ENCODE data around the gene S100PBP.

DNA sequence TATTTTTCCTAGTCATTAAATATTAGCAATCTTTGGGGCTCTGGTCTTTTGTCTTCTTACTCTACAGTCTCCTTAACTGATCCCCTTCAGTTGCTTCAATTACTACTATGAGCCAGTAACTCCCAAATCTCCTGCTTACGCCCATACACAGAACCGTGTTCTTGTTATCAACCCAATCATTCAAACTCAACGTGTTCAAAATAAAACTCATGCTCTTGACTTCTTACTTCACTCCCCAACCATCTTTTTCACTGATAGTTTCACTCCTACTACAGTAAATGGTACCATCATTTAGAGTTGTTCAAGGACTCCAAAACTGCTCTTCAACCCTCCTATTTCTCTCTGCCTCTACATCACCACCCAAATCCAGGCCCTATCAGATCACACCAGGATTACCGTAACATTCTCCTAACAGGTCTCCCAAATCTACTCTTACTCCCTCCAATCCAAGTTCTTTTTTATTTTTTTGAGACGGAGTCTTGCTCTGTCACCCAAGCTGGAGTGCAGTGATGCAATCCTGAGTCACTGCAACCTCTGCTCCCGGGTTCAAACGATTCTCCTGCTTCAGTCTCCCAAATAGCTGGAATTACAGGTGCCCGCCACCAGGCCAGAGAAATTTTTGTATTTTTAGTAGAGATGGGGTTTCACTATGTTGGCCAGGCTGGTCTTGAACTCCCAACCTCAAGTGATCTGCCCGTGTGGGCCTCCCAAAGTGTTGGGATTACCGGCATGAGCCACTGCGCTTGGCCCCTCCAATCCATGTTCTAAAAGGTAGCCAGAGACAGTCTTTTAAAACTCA lies 3.3 kb upstream of the S100PBP start:
- TF ChIP-seq, protein P1, sequence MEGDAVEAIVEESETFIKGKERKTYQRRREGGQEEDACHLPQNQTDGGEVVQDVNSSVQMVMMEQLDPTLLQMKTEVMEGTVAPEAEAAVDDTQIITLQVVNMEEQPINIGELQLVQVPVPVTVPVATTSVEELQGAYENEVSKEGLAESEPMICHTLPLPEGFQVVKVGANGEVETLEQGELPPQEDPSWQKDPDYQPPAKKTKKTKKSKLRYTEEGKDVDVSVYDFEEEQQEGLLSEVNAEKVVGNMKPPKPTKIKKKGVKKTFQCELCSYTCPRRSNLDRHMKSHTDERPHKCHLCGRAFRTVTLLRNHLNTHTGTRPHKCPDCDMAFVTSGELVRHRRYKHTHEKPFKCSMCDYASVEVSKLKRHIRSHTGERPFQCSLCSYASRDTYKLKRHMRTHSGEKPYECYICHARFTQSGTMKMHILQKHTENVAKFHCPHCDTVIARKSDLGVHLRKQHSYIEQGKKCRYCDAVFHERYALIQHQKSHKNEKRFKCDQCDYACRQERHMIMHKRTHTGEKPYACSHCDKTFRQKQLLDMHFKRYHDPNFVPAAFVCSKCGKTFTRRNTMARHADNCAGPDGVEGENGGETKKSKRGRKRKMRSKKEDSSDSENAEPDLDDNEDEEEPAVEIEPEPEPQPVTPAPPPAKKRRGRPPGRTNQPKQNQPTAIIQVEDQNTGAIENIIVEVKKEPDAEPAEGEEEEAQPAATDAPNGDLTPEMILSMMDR (conservative IDR thresholded peaks at IDR 0.05): no peak
- no peak for TF ChIP-seq ZFX (IDR thresholded peaks at IDR 0.05)
